Measurements from ENCODE around the gene ATXN1. TPM values are rescaled to one million over a fixed set of nuclear protein-coding genes. Genes with fewer than 3 reads are reported as not detected.
"Not testable (repeated sequence)": the region's sequence is repeated elsewhere in the genome, so short reads cannot be mapped to it uniquely, and the experiment has no call there.

Gene ATXN1
- total RNA-seq, 1 donor from 2014 or later: 27.2 TPM

DNA sequence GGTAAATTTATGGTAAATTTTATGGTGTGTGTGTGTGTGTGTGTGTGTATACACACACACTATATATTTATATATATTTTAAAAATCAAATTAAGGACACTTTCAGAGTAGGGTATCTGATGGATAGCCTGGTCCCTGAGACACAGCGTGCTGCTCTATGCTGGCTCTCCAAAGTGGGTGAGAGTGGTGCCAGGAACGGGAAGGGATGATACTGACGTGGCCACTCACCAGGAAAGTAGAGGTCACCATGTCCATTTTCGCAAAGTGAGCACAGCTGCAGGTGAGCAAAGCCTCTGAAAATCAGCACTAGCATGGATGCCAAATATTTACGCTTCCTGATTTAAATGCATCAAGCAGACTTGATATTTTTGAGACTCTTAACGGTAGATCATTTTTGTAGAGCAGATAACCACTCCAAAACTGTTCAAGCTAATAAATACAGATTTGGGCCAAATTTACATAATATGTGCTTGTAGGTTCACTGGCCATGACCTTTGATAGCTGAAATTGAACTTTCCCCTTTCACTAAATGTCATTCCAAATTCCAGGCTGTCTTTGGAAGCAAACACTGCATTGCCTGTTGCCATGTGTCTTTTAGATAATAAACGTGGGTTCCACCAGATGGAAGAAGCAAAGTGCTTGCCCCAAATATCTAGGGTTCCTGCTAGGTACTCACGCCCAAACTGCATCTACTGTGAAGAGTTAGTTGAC is 116.6 kb downstream of the ATXN1 start:
- DNase-seq (ENCODE audit: low read depth): no peak

DNA sequence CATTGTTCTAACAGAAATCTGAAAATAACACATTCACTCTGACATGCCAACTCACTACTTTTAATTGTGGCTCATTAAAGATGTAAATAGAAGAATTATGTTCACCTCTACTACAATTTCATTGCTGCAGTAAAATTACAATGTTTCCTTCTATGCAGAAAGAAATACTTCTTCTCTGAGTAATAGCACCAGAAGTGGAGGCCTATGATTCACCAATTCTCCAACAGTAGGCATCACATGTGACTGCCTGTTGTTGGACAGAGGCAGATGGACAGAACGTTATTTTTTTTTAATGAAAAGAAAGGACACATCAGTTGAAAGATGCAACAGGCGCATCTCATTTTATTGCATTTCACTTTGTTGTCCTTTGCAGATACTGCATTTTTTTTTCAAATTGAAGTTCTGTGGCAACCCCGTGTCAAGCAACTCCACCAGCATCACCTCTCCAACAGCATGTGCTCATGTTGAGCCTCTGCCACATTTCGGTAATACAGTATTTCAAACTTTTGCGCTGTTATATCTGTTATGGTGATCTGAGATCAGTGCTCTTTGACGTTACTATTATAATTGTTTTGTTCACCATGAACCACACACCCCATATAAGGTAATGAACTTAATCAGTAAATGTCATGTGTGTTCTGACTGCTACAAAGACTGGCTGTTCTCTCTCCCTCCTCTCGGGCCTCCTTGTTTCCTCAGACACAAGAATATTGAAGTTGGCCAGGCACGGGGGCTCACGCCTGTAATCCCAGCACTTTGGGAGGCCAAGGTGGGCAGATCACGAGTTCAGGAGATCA is 121.4 kb downstream of the ATXN1 start:
- peak; percentile 94 for DNase-seq (ENCODE audit: low read depth)

DNA sequence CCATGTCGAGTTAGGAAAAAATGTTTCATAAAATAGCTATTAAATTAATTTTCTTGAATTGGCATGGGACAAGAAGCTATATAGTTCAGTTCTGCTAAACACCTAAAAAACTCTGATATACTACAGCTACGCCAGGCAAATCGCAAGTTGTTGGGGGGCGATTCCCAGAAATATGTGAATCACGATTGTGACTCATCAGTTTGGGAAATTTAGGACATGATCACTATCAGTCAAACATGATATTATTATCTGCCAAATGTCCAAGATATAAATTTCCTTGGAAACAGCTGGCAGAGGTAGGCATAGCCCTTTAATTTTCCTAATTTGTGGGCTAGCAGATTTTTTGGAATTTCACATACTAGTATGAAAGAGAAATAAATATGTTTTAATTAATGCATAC is 123.6 kb downstream of the ATXN1 start:
- no peak for DNase-seq (ENCODE audit: low read depth)

DNA sequence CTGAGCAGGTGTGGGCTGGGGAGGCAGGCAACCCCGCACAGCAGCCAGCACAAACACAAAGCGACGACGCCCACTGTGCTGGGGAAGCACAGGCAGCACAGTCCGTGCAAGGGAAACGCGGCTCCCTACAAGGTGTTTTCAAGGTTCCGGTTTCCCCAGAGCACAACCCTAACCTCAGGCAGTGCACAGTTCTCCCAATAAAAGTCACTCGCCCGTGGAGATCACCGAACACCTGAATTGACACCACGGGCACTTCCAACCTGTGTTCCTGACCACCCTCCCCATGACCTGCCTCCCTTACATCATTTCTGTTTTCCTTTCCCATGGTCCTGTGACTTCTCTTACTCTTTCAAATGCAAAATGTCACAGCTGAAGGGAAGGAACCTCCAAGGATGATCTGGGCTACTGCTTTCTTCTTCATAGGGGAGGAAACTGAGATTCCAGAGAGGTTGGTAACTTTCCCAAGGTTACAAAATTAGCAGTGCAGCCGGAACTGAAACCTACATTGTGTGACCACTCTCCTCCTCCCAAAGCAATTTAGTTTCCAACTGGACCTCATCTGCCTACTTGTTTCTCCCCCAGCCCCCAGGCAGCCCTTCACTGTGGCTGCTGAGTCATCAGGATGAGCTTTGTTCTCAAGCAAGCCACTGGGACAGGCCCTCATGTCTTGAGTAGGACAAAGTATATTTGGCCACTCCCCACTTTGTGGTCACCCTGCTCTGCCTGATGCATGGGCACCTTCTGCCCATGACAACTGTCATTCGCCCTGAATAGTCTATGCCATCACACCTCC is 125.3 kb downstream of the ATXN1 start:
- peak; percentile 97 for DNase-seq (ENCODE audit: low read depth)

DNA sequence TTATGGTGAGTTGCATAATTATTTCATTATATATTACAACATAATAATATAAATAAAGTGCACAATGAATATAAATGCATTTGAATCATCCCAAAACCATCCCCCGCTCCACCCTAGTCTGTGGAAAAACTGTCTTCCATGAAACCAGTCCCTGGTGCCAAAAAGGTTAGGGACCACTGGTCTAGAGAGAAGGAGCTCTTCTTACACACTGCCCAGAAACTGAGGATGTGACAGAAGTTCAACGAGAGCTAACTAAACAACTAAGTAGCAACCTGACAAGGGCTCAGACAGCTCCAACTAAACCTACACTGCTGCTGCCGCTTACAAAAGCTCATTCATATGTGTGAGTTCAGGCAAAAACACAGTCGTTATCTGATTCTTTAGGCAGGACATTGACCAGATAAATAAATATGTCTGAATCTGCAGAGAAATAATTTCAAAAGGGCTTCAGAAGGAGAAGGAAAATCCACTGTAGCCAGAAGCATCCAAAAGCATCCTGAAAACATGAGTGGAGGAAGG is 125.9 kb downstream of the ATXN1 start:
- DNase-seq (ENCODE audit: low read depth): no peak

DNA sequence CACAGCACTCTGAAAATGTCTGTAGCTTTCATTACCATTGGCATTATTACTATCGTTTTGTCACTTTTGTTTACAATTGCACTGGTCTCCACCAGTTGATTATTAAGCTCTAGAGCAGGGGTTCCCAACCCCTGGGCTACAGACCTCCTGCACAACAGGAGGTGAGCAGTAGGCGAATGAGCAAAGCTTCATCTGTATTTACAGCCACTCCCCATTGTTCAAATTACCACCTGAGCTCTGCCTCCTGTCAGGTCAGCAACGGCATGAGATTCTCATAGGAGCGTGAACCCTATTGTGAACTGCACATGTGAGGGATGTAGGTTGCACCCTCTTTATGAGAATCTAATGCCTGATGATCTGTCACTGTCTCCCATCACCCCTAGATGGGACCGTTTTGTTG is 126.4 kb downstream of the ATXN1 start:
- peak; percentile 27 for DNase-seq (ENCODE audit: low read depth)

DNA sequence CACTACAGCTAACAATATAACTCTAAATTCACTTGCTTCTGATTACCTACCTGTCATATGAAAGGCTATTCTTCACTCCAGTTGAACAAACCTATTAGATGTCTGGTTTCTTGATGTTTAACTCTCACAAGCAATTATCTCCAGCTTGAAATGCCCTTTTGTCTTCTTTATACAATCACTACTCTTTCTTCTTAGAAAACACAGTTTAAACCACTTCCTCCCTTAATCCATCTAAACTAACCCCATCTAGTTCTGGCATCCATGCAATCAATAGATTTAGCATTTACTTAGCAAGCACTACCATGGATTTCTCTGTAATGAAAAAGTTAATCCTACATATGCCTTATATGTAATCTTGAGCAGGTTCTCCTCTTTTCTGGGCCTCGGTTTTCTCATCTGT is 127.3 kb downstream of the ATXN1 start:
- no peak for DNase-seq (ENCODE audit: low read depth)

DNA sequence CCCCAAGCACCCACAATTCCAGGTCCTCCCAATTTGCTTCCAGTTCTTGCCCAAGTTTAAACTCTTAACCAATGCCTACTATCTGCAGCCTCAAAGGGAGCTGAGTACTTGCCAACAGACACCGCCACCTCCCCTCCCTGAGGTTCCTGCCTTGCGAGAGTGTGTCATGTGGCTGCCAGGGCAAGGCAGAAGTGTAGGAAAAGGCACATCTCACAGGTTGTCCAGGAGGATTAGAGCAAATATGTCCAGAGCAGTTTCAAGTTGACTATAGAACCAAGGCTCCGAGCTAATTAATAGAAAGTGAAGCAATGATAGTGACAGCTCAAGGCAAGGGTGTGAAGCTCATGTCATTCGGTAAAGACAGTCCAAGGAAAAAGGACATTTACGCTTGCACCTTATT is 127.8 kb downstream of the ATXN1 start:
- no peak for DNase-seq (ENCODE audit: low read depth)

DNA sequence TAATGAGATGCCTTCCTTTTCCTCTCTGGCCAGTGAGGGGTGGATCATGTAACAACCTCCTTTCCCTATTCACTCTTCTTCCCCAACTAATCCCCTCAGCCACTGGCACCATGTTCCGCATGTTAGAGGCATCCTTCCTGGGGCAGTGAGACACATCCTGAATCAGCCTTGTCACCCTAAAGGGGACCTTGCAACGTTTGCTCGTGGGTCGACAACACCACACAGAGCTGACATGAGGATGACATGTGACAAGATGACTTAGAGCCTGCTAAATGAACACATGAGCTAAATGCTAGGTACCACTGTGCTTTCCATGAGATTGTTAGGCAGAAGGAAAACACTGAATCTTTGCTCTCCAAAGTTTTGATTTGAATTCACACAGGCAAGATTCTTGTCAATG is 129.2 kb downstream of the ATXN1 start:
- no peak for DNase-seq (ENCODE audit: low read depth)

DNA sequence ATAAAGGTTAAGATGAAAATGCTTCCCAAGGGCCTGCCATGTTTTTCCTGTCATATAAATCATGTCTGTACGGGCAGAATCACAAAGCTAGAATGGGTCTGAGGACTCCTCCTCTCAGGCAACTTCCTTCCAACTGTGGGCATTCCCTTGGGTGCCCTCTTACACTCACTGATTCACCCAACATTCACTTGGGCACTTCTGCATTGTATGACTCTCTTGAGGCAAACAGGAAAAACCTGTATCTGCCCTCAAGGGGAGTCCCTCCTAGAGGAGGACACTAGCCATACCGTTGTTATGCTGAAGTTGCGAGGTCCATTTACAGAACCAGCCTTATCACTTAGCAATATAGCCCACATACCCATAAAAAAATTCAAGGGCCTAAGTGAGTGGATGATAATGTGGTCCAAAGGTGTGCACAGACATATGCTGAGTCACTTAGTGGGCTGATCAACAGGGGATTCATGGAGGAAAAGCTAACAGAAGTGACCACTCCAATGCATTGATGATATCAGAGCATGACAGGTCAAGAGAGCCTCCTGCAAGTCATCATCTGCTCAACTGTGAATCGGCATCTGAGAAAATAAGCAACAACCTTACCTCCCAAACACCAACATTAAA is 131.1 kb downstream of the ATXN1 start:
- DNase-seq (ENCODE audit: low read depth): no peak

DNA sequence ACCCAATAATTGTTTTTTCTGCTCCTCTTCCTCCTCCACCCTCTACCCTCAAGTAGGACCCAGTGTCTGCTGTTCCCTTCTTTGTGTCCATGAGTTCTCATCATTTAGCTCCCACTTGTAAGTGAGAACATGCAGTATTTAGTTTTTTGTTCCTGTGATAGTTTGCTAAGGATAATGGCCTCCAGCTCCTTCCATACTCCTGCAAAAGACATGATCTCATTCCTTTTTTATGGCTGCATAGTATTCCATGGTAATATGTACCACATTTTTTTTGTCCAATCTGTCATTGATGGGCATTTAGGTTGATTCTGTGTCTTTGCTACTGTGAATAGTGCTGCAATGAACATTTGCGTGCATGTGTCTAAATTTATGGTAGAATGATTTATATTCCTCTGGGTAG is 132.7 kb downstream of the ATXN1 start:
- not testable (repeated sequence) for DNase-seq (ENCODE audit: low read depth)

DNA sequence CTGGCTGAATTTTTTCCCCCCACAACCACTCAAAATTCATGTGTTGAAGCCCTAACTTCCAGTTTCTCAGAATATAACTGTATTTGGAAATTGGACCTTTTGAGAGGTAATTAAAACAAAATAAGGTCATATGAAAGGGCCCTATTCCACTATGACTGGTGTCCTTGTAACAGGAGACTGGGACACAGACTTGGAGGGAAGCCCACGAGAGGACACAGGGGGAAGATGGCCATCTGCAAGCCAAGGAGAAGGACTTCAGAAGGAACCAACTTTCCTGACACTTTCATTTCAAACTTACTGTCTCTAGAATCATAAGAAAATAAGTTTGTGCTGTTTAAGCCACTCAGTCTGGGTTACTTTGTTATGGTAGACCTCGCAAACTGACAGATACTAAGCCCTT is 134.6 kb downstream of the ATXN1 start:
- no peak for DNase-seq (ENCODE audit: low read depth)

DNA sequence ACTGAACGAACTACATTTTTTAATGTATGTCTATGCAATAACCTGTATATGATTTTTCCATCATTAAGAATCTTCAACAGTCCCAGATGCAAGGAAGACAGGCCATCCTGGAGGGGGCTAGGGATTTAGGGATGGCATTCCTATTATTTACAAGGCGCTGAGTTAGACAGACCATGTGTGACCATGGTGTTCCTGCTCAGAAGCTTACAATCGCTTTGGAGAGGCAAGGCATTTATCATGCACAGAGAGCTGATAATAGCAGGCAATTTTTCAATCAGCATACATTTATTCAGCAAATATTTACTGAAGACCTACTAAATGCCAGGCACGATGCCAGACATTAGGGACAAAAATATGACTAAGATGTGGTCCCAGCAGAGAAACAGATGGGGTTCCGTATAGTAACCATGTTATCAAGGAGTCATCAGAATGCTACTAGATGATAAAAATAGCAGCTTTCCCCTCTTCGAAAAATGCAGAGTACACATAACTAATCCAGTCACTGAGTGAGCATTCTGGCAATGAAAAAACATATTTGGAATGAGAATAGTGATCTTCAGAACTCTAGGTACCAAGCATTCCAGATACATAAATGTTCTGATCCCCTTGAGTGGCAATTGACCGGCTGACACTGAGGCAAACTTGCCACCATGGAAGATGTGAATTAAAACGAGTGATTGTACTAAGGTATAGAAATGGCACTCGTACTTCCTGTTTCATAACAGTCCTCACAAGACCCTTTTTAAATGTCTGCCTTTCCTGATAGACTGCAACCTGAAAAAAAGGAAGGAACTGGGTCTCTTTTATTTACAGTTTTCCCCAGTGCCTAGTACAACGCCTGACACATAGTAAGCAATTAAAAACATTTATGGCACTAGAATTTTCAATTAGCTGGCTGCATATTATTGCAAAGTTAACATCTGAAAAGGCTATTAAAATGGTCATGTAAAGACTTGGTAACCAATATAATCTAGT is 135.7 kb downstream of the ATXN1 start:
- no peak for DNase-seq (ENCODE audit: low read depth)

DNA sequence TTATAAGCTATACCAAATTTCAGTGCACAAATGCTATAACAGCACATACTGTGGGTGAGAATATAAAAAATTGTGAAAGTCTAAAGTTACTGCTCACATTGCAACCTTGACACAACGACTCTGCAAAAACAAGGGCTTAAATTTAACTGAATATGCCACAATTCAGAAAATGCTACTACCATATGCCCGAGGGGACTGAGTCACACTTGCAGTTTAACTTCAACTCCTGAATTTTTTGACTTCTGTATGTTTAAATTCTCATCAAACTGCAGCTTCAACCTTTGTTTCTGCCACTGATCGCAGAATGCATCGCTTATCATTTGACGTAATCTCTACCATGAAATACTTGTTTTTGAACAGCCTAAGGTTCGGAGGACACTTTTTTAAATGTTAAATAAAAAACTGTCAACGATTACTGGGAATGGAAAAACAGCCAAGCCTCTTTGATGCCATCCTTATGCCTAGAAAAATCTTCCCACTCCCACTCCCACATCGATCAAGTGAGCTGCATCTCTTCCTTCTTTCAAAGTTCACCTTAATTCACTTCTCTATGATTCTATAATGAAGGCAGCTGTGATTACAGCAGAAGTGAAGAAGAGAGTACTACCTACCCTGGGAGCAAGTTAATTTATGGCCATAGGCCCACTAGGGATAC is 136.5 kb downstream of the ATXN1 start:
- no peak for DNase-seq (ENCODE audit: low read depth)

DNA sequence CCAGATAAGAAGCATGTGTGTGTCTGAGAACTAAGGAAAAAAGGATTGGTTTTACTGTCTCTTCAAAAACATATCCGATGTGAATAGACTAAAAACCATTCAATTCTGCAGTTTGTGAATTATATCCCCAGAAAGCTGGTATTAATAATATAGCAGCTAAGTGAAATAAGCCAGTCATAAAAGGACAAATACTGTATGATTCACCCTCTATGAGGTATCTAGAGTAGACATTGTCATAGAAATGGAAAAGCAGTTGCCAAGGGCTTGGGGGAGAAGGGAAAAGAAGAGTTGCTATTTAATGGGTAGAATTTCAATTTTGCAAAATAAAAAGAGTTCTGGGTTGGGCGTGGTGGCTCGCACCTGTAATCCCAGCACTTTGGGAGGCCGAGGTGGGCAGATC is 137.5 kb downstream of the ATXN1 start:
- no peak for DNase-seq (ENCODE audit: low read depth)

DNA sequence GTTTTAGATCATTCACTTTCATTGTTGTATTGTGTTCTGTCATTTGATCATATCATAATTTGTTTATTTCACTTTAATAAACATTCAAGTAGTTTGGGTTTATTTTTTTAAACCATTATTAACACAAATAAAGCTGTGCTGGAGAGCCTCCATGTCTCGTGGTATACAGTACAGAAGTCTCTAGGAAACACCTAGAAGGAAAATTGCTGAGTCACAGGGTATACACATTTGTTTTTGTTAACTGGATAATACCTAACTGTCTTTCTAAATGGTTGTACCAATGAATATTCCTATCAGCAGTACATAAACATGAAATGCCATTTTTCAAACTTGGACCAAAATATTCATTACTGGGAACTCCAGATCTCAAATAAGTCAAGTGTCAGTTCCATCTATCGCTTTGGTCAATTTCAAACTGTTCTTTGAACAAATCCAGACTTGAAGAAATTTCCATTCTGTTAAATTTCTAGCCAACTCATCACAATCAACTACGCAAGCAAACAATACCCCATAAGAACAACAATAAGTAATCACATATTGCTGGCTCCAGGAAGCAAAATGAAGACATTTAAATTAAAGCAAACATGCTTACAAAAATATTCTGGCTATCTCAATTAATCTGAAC is 138.1 kb downstream of the ATXN1 start:
- DNase-seq (ENCODE audit: low read depth): peak; percentile 63

DNA sequence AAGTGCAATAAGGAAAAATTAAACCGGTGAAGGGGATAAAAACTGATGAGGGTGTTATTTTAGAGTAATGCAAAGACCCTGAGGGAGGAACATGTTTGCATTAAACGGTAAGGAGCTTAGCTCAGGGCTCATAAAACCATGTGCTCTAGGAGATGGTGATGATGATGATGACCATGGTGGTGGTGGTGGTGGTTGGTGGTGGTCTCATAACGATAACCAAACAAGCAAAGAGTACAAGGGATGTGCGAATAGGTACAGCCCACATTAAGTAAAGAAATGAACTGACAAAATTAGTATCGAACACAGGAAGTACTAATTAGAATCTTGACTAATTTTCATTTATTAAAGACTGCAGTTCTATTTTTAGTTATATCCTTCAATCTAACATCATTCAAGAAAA is 139.1 kb downstream of the ATXN1 start:
- no peak for DNase-seq (ENCODE audit: low read depth)

DNA sequence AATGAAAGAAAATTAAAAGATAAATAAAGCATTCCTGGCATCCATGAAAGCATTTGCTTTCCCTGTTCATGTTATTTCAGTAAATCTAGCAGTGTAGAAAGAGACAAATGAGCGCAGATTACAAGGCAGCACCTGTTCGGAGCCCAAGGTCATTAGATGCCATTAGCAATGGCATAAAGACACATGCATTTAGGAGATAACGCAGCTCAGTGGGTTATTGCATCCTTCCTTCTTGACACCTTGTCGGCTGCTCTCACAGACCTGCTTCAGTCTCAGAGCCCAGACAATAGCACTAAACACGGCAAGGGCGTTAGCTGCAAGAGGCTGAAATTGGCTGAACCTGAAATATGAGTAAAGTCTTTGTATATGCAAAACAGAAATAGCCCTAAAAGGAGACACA is 140.3 kb downstream of the ATXN1 start:
- DNase-seq (ENCODE audit: low read depth): no peak

DNA sequence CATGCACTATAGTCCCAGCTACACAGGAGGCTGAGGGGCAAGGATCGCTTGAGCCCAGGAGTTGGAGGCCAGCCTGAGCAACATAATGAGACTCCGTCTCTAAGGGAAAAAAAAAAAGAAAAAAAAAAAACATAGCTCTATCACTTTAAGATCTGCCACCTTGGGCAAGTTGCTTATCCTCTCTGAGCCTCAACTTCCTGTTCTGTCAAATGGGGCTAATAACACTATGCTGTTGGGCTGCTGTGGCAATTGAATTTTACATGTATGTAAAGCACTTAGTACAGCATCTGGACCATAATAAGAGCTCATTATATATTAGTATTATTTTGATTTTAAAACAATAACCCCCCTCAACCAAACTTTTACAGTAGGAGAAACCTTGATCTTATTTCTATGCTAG is 141.5 kb downstream of the ATXN1 start:
- no peak for DNase-seq (ENCODE audit: low read depth)

DNA sequence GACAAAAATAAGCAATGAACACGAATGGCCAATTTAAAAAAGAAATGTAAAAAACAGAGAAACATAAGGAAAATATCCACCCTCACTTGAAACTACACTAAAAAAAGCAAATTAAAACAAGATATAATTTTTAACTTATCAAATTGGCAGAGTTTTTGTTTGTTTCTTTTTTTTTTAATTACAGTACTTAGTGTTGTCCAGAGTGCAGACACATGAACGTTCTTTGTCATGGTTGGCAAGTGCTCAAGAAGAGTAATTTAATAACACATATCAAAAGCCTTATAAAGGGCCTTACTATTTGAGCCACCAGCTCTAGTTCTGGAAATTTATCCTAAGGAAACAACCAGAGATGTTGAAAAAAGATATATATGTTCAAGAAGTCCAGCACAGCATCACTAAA is 142.3 kb downstream of the ATXN1 start:
- DNase-seq (ENCODE audit: low read depth): no peak
